ENCODE results near the gene TOM1.

The TOM1 gene

DNA sequence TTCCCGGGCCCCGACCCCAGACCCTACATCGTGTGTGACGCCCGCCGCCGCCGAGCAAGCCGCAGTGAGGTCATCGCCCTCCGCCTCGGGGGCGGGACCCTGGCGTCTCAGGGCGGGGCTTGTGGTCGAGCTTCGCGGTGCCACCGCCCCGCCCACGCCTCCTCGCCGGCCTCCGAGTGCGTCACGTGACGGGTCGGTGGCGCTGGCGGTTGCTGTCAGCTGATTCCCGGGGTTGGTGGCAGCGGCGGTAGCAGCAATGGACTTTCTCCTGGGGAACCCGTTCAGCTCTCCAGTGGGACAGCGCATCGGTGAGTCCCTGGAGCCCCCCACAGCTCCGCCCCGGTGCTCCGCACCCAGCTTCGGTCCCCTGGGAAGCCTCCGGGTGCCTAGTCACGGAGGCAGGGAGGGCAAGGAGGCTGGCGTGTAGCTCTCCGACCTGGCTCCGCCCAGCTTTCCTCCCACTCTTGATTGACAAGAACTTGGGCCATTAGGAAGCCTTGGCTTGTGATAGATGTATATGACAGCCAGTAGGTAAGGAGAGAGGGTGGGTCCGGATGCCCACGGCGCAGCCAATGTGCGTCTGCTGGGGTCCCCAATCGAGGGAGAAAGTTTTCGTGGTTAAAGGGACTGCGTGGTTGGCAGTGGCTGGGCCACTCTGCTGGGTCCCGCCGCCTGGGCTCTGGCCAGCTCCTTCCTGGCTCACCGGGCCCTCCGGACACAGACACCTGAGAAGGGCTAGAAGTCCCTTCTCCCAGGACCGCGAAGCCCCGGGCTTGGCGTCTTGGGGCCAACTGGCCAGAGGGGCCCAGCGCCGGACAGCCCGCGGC, at the start of gene TOM1:
Gene TOM1 (plus strand): TSS at position 222 of the 827 bp plus-strand sequence. CDS start 35 bp downstream, at position 257.
- peak; percentile 92 for DNase-seq (ENCODE audit: low read depth, low spot score)

DNA sequence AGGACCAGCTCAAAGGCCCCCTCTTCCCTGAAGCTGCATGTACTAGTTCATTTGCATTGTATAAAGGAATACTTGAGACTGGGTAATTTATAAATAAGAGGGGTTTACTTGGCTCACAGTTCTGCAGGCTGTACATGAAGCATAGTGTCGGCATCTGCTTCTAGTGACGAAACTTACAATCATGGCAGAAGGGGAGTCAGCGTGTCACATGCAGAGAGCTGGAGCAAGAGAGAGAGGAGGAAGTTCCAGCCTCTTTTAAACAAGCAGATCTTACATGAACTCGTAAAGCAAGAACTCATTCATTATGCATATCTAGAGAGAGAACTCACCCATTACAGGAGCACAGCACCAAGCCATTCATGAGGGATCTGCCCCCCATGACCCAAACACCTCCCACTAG, 49.5 kb upstream of the TOM1 start:
- DNase-seq (ENCODE audit: low read depth, low spot score) = no peak

DNA sequence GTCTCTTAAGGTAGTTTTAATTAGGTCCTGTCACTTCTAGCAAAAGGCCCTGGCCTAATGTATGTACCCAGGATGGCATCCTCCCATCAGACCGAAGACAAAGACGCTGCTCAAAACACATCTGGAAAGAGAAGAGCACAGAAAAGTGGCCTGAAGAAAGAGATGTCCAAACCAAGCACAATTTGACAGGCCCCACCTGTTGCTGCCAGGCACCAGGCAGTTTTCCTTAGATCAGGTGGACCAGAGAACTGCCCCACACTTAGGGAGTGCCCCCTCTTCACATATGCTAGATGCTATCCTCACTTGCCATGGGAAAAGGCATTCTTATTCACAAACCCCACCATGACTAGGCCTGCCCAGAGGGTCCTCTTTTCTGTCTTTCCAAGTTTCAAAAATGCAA, 45.7 kb upstream of the TOM1 start:
- no peak for DNase-seq (ENCODE audit: low read depth, low spot score)

DNA sequence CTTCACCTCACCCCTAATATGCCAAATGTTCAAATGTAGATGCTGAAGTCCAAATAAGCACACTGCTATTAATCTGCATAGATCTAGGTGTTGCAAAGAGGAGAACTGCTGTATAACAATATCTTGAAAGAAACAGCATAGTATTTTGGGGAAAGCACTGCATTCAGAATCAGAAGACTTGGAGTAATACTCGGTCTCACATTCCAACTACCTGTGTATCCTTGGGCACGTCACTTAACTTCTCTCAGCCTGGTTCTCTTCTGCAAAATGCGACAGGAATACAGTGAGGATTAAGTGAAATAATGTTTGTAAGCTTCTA, 42.7 kb upstream of the TOM1 start:
- no peak for DNase-seq (ENCODE audit: low read depth, low spot score)

DNA sequence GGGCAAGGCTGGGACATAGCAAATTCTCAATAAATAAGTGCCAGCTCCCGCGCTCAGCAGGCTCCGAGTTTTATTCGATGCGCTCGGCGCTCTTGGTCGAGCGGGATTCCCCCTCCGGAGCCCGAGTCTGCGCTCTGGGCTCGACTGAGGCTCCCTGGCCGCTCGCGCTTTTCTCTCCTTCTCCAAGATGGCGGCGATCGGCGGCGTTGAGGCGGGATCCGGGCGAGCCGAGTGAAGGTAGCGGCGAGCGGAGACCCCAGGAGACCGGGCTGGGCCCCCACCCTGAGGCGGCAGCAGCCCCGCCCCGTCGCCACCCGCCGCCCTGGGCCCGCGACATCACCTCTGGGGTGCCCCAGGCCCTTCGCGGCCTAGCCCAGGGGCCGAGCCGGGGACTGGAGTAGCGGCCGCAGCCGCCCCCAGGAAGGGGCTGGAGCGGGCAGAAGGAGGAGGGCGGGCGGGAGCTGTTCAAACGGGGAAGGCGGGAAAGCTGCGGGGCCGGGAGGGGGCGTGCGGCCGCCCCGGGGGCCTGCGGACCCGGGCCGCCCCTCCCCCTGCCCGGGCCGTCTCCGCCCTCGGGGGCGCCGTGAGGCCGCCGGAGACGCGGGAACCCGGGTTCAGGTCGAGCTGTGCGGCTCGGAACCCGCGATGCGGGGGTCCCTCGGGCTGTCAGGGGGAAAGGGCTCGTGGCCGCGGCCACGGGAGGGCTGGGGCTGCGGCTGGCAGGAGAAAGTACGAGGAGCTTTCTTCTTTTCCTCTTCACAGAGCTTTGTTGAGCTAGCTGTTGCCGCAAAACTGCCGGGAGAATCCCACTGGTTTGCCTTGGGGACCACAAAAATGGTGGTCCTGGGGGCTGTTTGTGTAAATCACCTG, 42.1 kb upstream of the TOM1 start, which contains the start of gene HMGXB4:
Gene HMGXB4 (plus strand): TSS at position 173 of the 870 bp plus-strand sequence. CDS start 4,898 bp downstream, outside the sequence.
- DNase-seq (ENCODE audit: low read depth, low spot score) = peak; percentile 78

DNA sequence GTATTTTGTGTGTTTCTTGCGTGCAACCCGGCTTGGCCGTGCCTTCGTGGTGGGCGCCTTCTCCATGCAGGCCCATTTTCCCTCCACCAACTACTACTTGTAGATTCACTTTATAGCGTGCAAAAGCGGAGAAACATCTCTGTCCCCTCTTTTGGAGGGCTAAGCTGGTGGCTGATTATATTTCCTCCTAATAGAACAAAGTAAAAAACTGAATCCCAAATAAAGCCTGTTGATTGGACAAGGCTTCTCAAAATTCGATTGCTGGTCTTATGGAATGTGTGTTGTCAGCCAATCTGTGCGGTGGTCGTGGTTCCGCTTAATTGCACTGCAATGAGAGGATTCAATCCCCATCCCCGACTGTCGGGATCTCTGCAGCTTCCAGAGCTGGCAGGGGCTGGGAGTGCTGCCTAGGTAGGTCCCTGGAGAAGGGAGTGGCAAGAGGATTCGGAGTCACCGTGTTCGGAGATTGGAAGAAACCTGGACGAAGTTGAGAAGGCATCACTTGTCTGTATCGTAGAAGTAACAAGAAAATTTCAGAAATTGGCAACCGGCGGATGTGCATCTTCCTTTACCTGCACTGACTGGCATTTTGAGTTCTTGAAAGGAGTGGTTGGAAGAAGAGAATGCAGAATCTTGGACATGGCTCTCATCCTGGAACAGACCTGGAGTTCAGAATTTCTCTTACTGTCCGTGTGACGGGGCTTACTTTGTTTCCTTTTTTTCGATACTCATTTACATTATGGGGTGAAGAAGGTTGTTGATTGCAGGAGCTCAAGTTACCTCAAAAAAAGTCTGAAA, 41.3 kb upstream of the TOM1 start:
- no peak for DNase-seq (ENCODE audit: low read depth, low spot score)

DNA sequence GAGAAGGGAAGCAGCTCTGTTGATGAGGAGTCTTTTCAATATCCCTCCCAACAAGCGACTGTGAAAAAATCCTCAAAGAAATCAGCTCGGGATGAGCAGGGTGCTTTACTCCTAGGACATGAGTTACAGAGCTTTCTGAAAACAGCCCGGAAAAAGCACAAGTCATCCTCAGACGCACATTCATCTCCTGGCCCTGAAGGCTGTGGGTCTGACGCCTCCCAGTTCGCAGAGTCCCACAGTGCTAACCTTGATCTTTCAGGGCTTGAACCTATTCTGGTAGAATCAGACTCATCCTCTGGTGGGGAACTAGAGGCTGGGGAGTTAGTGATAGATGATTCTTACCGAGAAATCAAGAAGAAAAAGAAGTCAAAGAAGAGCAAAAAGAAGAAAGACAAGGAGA, 34.7 kb upstream of the TOM1 start:
- DNase-seq (ENCODE audit: low read depth, low spot score) = no peak

DNA sequence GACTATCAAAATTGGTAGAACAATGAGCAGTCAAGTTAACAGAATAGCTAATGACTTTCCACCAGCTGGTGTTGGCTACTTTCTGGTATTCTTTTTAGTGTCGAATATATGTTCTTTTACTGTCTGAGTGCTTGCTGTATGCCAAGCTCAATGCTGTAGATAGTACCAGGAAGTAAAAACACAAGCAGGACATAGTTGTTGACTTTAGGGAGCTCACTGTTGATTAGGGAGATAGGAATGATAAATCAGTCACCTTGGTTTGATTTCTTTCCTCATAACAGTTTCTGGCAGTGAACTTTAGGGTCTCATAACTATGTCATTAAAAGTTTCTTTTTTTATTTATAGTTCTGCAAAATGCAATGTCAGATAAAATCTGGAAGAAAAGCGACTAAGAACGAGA, 33.4 kb upstream of the TOM1 start:
- DNase-seq (ENCODE audit: low read depth, low spot score) = no peak

DNA sequence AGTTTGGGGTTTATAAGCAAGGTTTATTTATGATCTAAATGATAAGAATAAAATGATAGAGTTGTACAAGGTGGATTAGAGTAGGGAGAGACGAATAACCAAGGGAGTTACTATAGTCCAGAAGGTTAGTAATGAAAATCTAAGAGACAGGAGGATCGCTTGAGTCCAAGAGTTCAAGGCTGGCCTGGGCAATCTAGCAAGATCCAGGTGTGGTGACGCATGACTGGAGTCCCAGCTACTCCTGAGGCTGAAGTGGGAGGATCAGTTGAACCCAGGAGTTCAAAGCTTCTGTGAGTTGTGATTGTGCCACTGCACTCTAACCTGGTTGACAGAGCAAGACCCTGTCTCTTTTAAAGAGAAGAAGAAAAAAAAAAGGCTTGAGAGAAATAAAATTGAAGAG, 30.1 kb upstream of the TOM1 start:
- DNase-seq (ENCODE audit: low read depth, low spot score) = no peak

DNA sequence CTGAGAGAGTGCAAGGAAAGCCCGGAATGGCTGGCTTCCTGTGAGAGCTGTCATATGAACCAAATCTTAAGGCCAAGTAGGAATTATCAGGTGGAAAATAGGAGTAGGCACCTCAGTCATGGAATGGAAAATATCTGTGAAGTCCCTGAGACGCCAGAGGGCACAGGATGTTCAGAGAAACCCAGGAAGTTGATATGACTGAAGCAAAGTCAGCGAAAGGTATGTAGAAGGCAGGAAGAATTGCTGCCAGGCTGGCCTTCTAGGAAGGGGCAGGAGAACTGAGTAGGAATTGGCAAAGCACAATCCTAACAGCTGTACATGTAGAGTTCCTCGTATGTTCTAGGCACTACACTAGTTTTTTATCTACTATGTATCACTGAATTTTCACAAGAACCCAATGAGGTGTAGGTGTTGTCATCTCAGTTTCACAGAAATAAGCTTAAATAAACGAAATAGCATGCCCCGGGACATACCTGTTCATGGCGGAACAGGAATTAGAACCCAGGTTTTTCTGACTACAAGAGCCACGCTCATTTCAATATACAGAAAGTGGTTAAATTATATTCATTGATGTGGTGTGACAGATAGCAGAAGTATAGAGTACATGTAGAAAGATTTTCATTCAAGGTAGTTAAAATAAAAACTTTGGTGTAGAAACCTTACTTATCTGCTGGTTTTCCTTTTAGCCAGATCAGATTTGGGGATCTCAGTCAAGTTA, 25.4 kb upstream of the TOM1 start:
- DNase-seq (ENCODE audit: low read depth, low spot score) = no peak

DNA sequence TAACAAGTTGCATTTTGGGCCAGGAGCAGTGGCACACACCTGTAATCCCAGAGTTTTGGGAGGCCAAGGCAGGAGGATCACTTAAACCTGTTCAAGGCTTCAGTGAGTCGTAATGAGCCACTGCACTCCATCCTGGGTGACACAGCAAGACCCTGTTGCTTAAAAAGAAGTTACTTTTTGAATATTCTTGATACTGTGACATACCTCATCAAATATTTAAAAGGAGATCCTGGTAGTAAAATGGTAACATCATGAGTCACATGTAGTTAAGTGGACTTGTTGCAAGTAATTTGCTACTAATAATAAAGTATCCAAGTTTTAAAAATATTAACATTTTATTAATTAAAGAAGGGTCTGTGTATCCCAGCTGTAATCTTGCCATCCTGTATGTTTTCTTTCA, 24.1 kb upstream of the TOM1 start:
- DNase-seq (ENCODE audit: low read depth, low spot score) = no peak

DNA sequence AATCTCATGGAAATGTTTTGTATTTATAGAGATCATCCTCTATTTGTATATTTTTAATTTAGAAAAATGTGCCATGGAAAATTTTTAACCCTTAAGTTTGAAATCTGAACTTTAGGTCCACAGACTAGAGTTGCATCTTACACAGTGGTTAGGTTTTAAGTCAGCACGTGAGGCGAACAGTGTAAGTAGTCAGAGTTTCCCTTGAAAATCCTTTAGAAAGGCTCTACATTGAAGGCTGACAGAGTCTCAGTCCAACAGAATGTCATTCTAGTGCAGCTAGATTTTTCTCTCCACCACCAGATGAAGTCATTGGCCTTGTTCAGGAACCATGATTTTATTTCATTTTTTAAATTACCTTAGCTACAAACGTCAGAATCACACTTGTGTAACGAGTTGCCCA, 23.7 kb upstream of the TOM1 start:
- DNase-seq (ENCODE audit: low read depth, low spot score) = no peak

DNA sequence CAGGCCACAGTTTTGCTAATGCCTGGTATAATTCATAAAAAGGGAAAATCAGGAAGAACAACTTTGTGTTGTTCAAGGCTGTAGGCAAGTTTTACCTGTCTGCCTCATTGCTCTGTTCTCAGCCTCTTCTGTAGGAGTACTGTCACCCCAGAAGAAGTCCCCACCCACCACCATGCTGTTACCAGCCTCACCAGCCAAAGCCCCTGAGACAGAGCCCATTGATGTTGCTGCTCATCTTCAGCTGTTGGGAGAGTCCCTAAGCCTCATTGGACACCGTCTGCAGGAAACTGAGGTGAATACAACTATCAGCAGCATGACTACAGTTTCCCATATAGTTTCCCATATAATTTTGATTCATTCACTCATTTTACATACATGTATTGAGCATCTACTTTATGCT, 11.6 kb upstream of the TOM1 start:
- no peak for DNase-seq (ENCODE audit: low read depth, low spot score)

DNA sequence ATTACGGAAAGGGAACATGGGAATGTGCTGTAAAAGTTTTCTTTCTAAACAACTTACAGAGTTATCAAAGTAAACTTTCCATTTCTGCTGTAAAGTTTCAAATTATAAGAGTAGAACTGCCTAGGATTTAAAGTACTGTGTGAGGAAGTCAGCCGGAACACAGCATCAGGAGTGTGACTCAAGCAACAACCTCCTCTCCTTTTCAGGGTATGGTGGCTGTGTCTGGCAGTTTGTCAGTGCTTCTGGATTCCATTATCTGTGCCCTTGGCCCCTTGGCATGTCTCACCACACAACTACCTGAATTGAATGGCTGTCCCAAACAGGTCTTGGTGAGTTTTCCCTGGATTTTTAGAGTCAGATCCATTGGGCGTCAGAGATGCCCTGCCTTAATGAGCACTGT, 6.9 kb upstream of the TOM1 start:
- DNase-seq (ENCODE audit: low read depth, low spot score) = no peak

DNA sequence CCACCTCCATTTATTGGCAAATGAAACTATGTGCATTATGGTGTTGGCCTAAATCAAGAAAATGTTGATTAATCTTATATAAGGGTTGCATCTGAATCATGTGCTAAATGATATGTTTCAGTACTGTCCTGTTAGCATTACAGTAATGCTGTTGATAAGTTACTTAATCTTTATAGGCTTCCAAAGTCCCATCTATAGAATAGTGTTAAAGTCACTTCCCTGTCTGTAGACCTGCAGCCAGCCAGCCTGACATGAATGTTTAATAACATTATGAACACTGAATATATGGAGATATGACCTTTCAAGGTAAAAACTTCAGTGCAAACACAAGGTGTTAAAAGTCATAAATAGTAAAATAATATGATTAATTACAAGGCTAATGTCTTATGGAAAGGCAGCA, 3.6 kb upstream of the TOM1 start:
- DNase-seq (ENCODE audit: low read depth, low spot score) = no peak

DNA sequence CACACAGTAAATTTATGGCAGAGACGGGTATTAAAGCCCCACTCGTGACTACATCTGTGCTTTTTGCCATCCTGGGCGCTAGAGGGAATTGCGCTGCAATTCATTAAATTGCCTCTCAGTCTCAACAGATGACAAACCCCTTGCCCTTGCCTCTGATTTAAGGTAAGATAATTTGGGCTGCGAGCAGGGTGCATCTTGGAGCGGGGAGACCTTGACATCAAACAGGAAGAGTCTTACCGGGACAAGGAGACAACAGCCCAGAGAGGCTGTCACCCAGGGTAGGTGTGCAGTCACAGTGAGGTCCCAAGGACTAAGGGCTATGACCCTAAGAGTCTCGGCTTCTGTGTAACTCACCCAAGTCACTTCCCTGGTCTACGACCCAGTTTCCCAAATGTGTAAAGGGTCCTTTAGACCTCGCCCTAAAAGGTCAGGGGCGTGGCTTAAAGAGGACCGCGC, 449 bp upstream of the TOM1 start:
- peak; percentile 21 for DNase-seq (ENCODE audit: low read depth, low spot score)

DNA sequence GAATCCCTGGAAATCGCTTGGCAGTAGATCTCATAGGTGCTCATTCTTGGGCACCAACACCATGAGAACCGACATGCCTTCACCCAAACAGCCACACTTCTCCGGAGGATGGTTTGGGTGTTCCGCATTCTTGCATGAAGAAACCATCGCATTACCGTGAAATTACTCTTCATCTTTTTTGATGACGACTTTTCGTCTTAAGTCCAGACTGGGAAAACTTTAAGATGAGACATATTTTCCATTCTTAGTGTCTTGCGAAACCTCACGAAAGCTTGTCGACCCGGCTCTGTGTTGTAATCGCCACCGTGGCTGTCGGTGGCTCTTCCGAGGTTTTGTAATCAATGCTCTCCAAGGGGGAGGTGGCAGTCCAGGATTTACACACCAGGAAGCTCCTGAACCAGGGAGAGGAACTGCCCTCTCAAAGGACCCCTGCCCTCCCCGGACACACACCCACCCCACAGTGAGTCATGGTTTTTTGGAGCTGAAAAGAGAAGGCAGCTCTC, 1.7 kb downstream of the TOM1 start:
- DNase-seq (ENCODE audit: low read depth, low spot score) = no peak

DNA sequence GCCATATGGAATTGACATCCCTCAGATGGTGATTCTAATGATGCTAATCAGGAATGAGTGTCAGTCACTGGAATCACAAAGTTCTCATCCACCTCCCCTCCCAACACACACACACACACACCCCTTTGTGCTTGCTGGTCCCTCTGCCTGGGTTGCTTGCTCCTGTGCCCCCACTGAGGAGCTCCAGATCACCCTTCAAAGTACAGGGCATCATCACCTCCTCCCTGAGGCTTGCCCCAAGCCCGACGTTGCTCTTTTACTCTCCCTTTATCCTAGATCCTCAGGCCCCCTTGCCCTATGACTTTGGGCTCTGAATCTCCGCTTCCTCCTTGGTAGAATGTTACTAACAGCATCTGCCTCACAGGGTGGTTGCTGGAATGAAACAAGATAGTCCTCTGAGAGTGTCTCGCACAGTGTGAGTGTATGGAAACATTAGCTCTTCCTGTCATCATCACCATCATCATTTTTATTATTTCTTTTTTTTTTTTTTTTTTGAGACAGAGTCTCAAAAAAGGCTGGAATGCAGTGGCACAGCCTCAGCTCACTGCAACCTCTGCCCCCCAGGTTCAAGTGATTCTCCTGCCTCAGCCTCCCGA, 3.4 kb downstream of the TOM1 start:
- DNase-seq (ENCODE audit: low read depth, low spot score) = no peak

DNA sequence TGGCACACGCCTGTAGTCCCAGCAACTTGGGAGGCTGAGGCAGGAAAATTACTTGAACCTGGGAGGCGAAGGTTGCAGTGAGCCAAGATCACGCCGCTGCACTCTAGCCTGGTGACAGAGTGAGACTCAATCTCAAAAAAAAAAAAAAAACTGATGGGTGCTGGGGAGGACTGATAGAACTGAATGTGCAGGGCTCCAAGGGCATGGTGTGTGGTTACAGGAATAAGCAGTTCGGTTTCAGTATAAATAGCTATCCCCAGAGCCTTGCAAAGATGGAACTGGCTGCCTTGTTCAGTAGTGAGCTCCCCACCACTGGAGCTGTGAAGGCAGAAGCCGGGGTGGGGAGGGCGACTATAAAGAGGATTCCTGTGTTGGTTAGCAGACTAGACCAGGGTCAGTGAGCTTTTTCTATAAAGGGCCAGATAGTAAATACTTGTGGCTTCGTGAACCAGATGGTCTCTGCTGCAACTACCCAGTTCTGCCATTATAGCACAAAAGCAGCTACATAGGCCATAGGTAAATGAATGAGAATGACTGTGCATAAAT, 5.9 kb downstream of the TOM1 start:
- no peak for DNase-seq (ENCODE audit: low read depth, low spot score)

DNA sequence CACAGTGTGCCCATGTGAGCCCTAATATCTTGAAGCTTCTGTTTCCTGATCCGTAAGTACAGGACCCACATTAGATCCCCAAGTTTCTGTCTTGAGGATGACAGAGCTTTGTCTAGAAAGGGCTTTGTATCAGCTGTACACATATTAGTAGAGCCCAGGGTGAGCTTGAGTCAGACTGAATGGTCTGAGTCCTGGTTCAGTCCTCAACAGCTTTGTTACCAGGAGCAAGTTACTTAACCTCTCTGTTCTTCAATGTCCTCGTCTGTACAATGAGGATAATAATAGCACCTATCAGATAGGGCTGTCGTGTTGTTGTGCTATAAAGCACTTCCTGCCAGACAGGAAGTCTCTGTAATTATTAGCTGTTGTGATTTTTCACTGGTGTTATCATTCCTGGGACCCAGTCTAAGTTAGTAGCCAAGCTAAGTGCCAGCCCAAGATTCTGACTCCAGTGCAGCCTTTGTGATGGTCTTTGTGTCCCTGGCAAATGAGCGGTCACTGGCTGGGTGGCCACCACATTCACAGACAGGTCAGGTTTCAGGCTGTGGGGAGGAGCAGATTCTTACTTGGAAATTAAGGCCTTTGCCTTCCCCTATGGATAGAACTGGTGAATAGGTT, 6.8 kb downstream of the TOM1 start:
- no peak for DNase-seq (ENCODE audit: low read depth, low spot score)
